HL-60 (cell line): ENCODE data around the gene ARSD.

Experiments
- CTCF ChIP-seq: IDR thresholded peaks from one replicate; pipeline ENCODE4 v1.5.1; 2011; ENCODE audit warnings: low read length, control low read depth, inconsistent platforms; ENCODE audit not compliant: insufficient read depth
- POLR2AphosphoS5 ChIP-seq: IDR thresholded peaks from 2 replicates; pipeline ENCODE4 v1.6.1; 2012; ENCODE audit warnings: low read depth
- REST ChIP-seq: IDR thresholded peaks from 2 replicates; pipeline ENCODE4 v1.6.1; 2012; ENCODE audit warnings: low read depth; ENCODE audit not compliant: insufficient replicate concordance

- TF ChIP-seq CTCF, result no peak
- no peak for TF ChIP-seq REST
- TF ChIP-seq POLR2AphosphoS5, result peak; percentile 54; the same call in 1 of the 2 replicates
Observed at GRCh38 chrX:2928583-2929434, at the start of gene ARSD.
